Measurements from ENCODE around the gene ECD.

ECD gene

DNA sequence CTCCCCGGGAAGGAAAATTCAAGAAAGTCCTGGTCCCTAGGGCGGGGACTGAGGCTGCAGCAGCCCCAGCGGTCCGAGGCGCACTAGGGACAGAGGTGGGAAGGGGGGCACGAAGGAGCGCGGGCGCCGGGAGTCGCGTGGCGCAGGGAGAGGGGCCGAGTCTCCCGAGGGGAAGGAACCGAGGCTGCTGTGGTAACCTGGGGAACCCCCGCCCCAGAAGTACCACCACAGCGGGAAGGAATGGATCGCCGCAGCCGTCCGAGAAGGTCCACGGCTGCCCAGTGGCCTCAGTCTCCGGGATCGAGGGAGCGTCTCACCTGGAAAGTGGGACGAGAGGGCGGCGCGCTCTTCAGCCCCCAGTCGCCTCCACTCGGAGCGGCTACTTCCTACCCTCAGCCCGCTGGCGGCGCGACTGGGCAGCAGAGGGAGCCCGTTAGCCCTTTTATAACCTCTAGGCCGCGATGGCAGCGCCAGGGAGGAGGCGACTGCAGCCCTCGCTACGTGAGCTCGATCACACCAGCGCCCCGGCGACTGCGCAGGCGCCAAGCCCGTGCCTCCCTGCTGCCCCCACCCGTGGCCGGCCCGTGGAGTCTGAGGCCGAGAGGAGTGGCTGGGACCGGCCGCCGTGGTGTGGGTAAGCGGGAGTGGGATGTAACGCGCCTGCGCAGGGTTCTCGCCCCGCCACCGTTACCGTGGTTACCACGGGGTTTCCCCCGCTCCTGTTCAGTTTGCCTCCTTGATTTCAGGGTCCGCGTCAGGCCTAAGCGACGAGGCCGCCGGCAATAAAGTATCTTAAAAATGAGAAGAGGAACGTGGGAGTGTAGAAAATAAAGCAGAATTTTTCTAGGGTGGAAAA, 71.1 kb downstream of the ECD start, which contains the start of gene P4HA1:
TSS of gene P4HA1 (minus strand) at position 418 of the 856 bp plus-strand sequence. CDS start 21,983 bp downstream, outside the sequence.
- TF ChIP-seq, protein P1, sequence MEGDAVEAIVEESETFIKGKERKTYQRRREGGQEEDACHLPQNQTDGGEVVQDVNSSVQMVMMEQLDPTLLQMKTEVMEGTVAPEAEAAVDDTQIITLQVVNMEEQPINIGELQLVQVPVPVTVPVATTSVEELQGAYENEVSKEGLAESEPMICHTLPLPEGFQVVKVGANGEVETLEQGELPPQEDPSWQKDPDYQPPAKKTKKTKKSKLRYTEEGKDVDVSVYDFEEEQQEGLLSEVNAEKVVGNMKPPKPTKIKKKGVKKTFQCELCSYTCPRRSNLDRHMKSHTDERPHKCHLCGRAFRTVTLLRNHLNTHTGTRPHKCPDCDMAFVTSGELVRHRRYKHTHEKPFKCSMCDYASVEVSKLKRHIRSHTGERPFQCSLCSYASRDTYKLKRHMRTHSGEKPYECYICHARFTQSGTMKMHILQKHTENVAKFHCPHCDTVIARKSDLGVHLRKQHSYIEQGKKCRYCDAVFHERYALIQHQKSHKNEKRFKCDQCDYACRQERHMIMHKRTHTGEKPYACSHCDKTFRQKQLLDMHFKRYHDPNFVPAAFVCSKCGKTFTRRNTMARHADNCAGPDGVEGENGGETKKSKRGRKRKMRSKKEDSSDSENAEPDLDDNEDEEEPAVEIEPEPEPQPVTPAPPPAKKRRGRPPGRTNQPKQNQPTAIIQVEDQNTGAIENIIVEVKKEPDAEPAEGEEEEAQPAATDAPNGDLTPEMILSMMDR (conservative IDR thresholded peaks at IDR 0.05; ENCODE audit: low read length) = peak; percentile 54
- no peak for TF ChIP-seq EZH2phosphoT487 (IDR thresholded peaks at IDR 0.05; ENCODE audit: borderline replicate concordance)
- H3K4me1 ChIP-seq (ENCODE audit: insufficient read depth, low read length, poor library complexity, severe bottlenecking) = peaks cover 30% of the 10 kb centered on the region
- H3K4me3 ChIP-seq (ENCODE audit: low read length, poor library complexity, severe bottlenecking) = peak within 1 kb of the TSS; percentile 84
- peaks cover 12% of the 10 kb centered on the region; the same call in 1 of the 2 replicates for H3F3A ChIP-seq (ENCODE audit: low read depth)
- H3K9ac ChIP-seq (ENCODE audit: low read depth, low read length, poor library complexity, severe bottlenecking) = peak within 1 kb of the TSS; percentile 91
- H4K20me1 ChIP-seq (ENCODE audit: insufficient read depth, low read length, poor library complexity, severe bottlenecking) = peaks cover 30% of the 10 kb centered on the region
- H2AFZ ChIP-seq (ENCODE audit: low read length) = peak within 1 kb of the TSS; percentile 95
- H3K79me2 ChIP-seq (ENCODE audit: insufficient read depth, low read length) = peaks cover 44% of the 10 kb centered on the region
- H3K27me3 ChIP-seq (ENCODE audit: insufficient read depth, low read length, poor library complexity, severe bottlenecking) = no peaks in the 10 kb centered on the region
- H3K9me3 ChIP-seq (ENCODE audit: insufficient read depth, low read depth, low read length) = no peaks in the 10 kb centered on the region
- no peaks in the 10 kb centered on the region for H3K9me2 ChIP-seq (replicated peaks; ENCODE audit: low read depth, low read length)
- H3K4me2 ChIP-seq (ENCODE audit: low read depth, low read length, poor library complexity, severe bottlenecking) = peak within 1 kb of the TSS; percentile 95
- H3K36me3 ChIP-seq (ENCODE audit: insufficient read depth, low read length) = no peaks in the 10 kb centered on the region

DNA sequence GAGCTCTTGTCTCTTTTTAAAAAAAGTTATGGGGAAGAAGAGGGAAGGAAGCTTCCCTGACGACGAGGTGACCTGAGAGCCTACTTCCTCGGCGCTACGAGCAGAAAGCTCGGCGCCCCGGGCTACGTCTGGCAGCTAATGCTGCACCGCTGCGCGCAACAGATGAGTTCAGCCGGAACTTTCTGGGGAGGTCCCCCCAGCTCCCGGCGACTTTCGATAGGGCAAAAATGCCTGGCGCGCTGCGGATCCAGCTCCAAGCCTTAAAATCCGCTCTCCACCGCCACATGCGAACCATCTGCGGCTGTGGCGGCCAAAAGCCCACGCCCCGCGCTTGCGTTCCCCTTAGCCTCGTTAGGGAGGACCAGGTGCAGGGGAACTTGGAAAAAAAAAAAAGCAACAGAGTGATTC, 71.8 kb downstream of the ECD start:
- no peaks in the 10 kb centered on the region for H3K9me2 ChIP-seq (replicated peaks; ENCODE audit: low read depth, low read length)
- peaks cover 31% of the 10 kb centered on the region for H4K20me1 ChIP-seq (ENCODE audit: insufficient read depth, low read length, poor library complexity, severe bottlenecking)
- peak overlapping the region; percentile 91 for H3K9ac ChIP-seq (ENCODE audit: low read depth, low read length, poor library complexity, severe bottlenecking)
- peaks cover 50% of the 10 kb centered on the region for H3K79me2 ChIP-seq (ENCODE audit: insufficient read depth, low read length)
- no peaks in the 10 kb centered on the region for H3K9me3 ChIP-seq (ENCODE audit: insufficient read depth, low read depth, low read length)
- H3K4me2 ChIP-seq (ENCODE audit: low read depth, low read length, poor library complexity, severe bottlenecking) = peak overlapping the region; percentile 95
- peaks cover 34% of the 10 kb centered on the region for H3K4me1 ChIP-seq (ENCODE audit: insufficient read depth, low read length, poor library complexity, severe bottlenecking)
- no peaks in the 10 kb centered on the region for H3K27me3 ChIP-seq (ENCODE audit: insufficient read depth, low read length, poor library complexity, severe bottlenecking)
- peak overlapping the region; percentile 84 for H3K4me3 ChIP-seq (ENCODE audit: low read length, poor library complexity, severe bottlenecking)
- peaks cover 12% of the 10 kb centered on the region; the same call in 1 of the 2 replicates for H3F3A ChIP-seq (ENCODE audit: low read depth)
- TF ChIP-seq, protein P1 (conservative IDR thresholded peaks at IDR 0.05; ENCODE audit: low read length) = no peak
- TF ChIP-seq EZH2phosphoT487 (IDR thresholded peaks at IDR 0.05; ENCODE audit: borderline replicate concordance) = no peak
- H2AFZ ChIP-seq (ENCODE audit: low read length) = peak overlapping the region; percentile 95
- no peaks in the 10 kb centered on the region for H3K36me3 ChIP-seq (ENCODE audit: insufficient read depth, low read length)

DNA sequence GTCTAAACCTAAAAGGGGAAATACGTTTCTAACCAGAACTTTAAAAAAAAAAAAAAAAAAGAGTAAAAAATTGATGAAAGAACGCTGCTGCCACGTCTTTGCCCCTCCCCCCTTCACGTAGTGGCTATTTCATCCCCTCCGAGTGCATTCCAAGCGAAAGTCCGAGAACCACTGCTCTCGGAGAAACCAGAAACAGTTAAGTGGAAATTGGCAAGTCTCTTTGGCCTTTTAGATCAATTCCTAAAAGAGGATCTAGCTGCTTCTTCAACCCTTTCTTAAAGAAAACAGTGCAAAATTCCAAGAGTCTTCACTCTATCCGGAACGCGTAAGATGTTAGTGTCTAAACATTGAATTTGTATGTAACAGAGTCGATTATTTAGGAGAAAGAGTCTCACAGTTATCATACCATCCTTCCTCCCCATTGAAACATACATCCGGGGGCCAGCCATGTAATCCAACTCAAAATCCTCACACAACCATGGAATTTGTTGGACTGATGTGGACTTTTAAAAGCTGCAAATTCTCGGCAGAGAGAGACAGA, 72.3 kb downstream of the ECD start:
- H4K20me1 ChIP-seq (ENCODE audit: insufficient read depth, low read length, poor library complexity, severe bottlenecking) = peaks cover 31% of the 10 kb centered on the region
- peaks cover 54% of the 10 kb centered on the region for H3K79me2 ChIP-seq (ENCODE audit: insufficient read depth, low read length)
- H3K27me3 ChIP-seq (ENCODE audit: insufficient read depth, low read length, poor library complexity, severe bottlenecking) = no peaks in the 10 kb centered on the region
- peak overlapping the region; percentile 91 for H3K9ac ChIP-seq (ENCODE audit: low read depth, low read length, poor library complexity, severe bottlenecking)
- H3K9me2 ChIP-seq (replicated peaks; ENCODE audit: low read depth, low read length) = no peaks in the 10 kb centered on the region
- peak overlapping the region; percentile 95 for H3K4me2 ChIP-seq (ENCODE audit: low read depth, low read length, poor library complexity, severe bottlenecking)
- H2AFZ ChIP-seq (ENCODE audit: low read length) = peak overlapping the region; percentile 95
- peak overlapping the region; percentile 84 for H3K4me3 ChIP-seq (ENCODE audit: low read length, poor library complexity, severe bottlenecking)
- no peak for TF ChIP-seq EZH2phosphoT487 (IDR thresholded peaks at IDR 0.05; ENCODE audit: borderline replicate concordance)
- TF ChIP-seq, protein P1 (conservative IDR thresholded peaks at IDR 0.05; ENCODE audit: low read length) = no peak
- H3K4me1 ChIP-seq (ENCODE audit: insufficient read depth, low read length, poor library complexity, severe bottlenecking) = peaks cover 34% of the 10 kb centered on the region
- H3F3A ChIP-seq (ENCODE audit: low read depth) = peaks cover 12% of the 10 kb centered on the region; the same call in 1 of the 2 replicates
- H3K36me3 ChIP-seq (ENCODE audit: insufficient read depth, low read length) = no peaks in the 10 kb centered on the region
- H3K9me3 ChIP-seq (ENCODE audit: insufficient read depth, low read depth, low read length) = no peaks in the 10 kb centered on the region

Data from Loucy (cell line).